Peyer's patch (tissue), 4 donors: ENCODE data around the gene C1QTNF9B.

ENCODE experiments used
- CTCF ChIP-seq, 6 experiments: fragments of 450-650 bp in 4 of 6; fragments of 200-600 bp in 2 of 6; sonication (generic) in 1 of 6; IDR thresholded peaks; one replicate each; pipeline ENCODE4 v1.5.1; 2017 to 2019; ENCODE audit warnings: antibody characterized with exemption in 6 of 6, mild to moderate bottlenecking in 3 of 6, moderate library complexity in 1 of 6
- POLR2A ChIP-seq, 2 donors: fragments of 450-650 bp; IDR thresholded peaks; one replicate each; pipeline ENCODE4 v1.5.1; 2017; ENCODE audit warnings: antibody characterized with exemption in 2 of 2, mild to moderate bottlenecking in 2 of 2, moderate library complexity in 2 of 2

- TF ChIP-seq CTCF (IDR thresholded peaks at IDR 0.05) (no peak), POLR2A (IDR thresholded peaks at IDR 0.05) (no peak)
Measured at GRCh38 chr13:23850134-23850533, 47.2 kb downstream of the C1QTNF9B start.
